Stimulated activated CD4-positive, alpha-beta T cell treated with anti-CD3 and anti-CD28 coated beads, Interleukin-12 subunit alpha, Interleukin-12 subunit beta, amount 100 ng/mL, for 4 hours (primary cell): Measurements from ENCODE around the gene LRIF1.
A peak's percentile ranks its signal among the peaks of the same experiment; 100 is the strongest.
"Not testable (repeated sequence)": the region's sequence is repeated elsewhere in the genome, so short reads cannot be mapped to it uniquely, and the experiment has no call there.

Experiments
- DNase-seq: peaks from one replicate; pipeline ENCODE4 v3.0.0-alpha.2; 2020

LRIF1 gene, protein sequence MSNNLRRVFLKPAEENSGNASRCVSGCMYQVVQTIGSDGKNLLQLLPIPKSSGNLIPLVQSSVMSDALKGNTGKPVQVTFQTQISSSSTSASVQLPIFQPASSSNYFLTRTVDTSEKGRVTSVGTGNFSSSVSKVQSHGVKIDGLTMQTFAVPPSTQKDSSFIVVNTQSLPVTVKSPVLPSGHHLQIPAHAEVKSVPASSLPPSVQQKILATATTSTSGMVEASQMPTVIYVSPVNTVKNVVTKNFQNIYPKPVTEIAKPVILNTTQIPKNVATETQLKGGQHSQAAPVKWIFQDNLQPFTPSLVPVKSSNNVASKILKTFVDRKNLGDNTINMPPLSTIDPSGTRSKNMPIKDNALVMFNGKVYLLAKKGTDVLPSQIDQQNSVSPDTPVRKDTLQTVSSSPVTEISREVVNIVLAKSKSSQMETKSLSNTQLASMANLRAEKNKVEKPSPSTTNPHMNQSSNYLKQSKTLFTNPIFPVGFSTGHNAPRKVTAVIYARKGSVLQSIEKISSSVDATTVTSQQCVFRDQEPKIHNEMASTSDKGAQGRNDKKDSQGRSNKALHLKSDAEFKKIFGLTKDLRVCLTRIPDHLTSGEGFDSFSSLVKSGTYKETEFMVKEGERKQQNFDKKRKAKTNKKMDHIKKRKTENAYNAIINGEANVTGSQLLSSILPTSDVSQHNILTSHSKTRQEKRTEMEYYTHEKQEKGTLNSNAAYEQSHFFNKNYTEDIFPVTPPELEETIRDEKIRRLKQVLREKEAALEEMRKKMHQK

DNA sequence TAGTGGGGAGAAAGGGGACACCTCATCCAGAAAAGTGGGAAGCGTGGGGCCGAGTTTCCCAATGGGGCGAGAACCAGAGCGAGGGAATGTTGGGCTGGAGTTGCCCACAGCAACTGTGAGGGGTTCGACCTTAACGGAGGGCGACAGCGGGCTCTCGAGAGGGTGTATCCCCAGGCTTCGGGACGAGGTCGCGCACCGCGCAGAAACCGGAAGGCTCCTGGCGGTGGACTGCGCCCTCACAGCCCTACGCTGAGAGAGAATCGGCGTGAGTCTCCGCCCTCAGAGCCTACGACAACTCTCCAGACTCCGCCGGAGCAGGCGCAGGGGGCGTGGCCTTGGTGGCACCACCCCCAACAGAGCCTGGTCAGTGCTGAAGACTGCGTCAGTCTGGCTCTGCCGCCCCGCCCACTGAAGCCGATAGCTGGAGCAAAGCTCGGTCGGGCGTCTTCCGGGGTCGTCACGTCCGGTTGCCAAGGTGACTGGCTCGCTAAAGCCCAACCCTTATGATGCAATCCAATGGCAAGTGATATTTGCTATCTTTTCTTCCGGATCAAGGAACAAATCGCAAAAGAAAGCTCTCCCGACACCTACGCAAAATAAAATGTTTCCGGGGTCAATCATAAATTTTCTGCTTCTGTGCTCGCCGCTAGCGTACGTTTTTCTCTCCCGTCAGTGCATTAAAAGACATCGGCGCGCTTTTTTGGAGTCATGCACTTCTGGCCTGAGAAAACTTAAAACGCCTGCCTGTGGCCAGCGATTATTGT, at the start of gene LRIF1:
Gene LRIF1, minus strand, starts transcription at position 232 of the 764 bp plus-strand sequence. CDS start 234 bp downstream, outside the sequence.
- peak; percentile 99 for DNase-seq

DNA sequence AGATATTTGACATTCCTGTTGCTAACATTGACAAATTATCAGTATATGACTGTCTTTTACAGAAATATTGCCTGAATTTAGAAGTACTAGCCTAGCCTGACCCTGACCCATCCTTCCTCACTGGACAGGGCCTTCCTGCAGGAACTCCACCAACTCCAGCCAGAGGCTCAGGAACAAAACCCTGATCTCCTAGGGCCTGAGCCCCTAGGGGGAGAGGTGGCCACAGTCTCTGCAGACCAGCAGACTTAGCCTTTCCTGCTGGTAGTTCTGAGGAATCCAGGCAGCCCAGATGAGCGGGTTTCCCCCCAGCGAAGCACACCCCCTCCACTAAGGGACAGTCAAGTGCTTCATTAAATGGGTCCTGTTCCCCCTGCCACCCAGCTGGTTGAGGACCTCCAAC, 44.3 kb upstream of the LRIF1 start:
- no peak for DNase-seq

DNA sequence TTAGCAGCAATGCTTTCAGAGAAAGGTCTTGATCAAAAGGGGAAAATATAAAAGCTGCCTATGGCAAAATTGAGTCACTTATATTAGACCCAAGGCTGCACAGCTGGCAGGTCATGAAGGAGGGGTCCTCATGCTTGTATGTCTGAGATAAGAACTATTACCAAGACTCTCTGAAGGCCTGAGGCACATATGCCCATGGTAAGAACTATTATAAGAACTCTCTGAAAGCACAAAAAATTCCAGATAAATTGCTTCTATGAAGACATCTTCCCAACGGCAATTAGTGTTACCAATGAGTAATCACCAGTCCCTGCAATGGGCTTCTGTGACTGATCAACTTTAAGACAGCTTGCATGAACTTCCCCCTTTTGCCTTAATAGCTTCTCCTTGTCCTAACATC, 42.8 kb upstream of the LRIF1 start:
- no peak for DNase-seq

DNA sequence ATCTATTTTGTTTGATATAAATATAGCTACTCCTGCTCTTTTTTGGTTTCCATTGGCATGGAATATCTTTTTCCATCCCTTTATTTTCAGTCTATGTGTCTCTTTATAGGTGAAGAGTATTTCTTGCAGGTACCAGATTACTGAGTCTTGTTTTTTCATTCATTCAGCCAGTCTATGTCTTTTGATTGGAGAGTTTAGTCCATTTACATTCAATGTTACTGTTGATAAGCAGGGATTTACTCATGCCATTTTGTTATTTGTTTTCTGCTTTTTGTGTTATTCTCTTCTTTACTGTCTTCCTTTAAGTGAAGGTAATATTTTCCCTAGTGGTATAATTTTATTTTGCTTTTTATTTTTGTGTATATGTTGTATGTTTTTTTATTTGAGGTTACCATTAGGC, 35.9 kb upstream of the LRIF1 start:
- not testable (repeated sequence) for DNase-seq

DNA sequence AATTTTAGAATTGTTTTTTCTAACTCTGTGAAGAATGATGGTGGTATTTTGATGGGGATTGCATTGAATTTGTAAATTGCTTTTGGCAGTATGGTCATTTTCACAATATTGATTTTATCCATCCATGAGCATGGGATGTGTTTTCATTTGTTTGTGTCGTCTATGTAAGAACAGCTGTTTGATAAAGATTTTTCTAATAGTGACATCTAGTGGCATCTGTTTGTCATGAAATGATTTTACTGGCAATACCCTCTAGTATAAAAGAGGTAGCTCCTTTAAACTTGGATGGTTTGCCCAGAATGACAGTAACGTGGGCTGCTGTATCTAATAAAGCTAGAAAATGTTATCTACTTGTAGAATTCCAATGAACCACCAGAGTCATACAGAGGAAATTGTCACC, 28.6 kb upstream of the LRIF1 start:
- DNase-seq = not testable (repeated sequence)

DNA sequence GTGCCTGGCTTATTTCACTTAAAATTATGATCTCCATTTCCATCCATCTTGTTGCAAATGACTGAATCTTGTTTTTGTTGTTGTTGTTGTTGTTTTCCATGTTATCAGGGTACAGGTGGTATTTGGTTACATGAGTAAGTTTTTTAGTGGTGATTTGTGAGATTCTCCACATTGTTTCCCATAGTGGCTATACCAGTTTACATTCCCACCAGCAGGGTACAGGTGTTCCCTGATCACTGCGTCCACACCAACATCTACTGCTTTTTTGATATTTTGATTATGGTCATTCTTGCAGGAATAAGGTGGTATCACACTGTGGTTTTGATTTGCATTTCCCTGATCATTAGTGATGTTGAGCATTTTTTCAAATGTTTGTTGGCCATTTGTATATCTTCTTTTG, 27.6 kb upstream of the LRIF1 start:
- not testable (repeated sequence) for DNase-seq

DNA sequence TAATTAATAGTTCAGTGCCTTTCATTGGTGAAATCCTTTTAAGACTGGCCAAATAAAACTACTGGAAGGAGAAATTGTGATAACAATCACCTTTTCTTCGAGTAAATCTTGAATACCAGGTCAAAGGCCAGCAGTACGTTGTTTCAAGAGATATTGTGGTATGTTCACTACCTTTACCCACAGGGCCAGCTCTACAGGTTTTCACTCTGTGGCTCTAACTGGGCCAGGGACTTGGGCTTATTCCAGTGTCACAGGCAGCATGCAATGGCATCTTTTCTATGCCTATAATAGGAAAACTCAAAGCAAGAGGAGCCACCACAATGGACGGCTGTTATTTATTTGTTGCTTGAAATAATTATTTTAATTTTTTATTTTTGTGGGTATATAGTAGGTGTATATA, 26.8 kb upstream of the LRIF1 start:
- no peak for DNase-seq

DNA sequence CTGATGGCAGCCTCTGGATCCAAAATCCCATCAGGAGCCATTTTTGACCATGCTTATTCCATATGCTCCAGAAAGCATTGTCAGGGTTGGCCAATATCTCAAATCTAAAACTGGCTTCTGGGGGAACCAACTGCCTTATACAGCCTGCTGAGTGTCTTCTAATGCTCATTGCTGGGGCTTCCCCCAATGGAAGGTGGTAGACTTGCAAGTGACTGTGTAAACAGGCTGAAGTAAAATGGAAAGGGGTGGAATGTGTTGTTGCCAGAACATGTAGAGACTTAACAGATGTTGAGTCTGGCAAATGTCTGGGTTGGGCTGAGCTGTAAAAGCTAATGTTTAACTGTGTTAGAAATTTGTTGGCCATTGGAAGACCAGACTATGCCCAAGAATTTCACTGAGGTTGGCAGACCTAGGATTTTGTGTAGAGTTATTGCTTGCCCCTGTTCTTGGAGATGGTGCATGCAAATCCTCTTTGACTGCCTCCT, 22.7 kb upstream of the LRIF1 start:
- no peak for DNase-seq

DNA sequence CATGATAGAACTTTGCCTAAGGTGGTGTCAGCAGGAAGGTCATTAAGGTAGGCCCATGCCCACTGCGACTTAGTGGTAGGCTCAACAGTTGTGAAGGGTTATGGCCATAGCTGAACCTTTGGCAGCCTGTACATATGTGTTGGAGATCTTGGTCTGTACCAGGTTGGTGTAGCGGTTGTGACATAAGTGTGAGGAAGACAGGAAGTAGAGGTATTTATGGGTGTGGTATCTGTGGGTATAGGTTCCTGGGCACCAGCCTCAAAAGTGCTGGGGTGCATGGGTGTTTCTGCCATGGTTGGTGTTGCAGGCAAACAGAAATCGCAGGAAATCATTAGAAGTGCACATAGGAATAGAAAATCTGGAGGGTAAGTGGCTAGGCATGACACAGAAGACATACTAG, 18.6 kb upstream of the LRIF1 start:
- DNase-seq = no peak

DNA sequence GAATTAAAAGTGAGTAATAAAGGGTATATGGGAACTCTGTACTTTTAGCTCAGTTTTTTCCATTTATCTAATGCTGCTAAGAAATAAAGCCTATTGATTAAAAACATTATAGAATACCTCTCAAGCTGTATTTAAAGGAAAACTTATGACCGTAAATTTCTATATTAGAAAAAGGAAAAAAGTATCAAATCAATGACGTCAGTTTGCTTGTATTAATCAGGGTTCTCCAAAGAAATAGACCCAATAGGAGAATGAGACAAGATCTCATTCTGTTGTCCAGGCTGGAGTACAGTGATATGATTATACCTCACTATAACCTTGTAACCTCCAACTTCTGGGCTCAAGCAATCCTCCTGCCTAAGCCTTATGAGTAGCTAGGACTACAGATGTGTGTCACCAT, 15.4 kb upstream of the LRIF1 start:
- DNase-seq = no peak

DNA sequence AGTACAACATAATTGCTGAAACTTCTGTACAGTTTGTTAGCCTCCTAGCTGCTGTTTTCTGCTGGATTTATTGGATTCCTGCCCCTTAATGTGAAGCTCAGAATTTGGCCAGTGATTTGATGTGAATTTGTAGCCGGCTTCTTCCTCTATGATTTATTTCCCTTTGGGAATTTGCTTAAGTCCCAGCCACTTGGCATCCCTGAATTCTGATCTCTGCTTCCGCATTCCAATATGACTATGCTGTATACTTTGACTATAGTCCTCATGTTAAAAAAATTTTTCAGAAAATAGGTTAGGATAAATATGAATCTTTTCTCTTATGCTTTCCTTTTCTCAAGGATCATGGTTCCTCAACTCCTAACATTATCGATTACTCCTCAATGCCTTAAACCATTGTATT, 12.4 kb upstream of the LRIF1 start:
- DNase-seq = no peak

DNA sequence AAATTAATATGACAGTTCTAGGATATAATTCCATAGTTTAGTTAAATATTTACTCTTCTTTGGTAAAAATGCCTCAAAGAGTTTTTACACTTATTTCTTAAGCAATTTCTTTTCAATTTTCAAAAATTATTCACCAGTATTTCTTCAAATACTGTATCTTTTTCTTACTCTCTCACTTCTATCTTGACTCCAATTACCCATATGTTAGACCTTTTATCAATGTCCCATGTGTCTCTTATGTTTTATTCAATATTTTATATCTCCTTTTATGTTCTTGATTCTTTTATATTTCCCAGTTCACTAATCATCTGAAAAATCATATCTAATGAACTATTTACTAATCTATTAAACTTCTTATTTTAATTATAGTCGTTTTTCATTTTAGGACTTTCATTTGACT, 11.5 kb upstream of the LRIF1 start:
- no peak for DNase-seq

DNA sequence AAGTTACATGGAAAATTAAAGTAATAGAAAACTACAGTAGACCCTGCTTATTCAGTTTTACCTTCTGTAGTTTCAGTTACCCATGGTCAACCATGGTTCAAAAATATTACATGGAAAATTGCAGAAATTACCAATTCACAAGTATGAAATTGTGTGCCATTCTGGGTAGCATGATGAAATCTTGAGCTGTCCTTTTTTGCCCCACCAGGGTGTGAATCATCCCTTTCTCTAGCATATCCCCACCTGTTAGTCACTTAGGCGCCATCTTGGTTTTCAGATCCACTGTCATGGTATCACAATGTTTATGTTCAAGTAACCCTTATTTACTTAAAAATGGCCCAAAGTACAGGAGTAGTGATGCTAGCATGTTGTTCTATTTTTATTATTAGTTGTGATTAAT, 3.5 kb upstream of the LRIF1 start:
- no peak for DNase-seq

DNA sequence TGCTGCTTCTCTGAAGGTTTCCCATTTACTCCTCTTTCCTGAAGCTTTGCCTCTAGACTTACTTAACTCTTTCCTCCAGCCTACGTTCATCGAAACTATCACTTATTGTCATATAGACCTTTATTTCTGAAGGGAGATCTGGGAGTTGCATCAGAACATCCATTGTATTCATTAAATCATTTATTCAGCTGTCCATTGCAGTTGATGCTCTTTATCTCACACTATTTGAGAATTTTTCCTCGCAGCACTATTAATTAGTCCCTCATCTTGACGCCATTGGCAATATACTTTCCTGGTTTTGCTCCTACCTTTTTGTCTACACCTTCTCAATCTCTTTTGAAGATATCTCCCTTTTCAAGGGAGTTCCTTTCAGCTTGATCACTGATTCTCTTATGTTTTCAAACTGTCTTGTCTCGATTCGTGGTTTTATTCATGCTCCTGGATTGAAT, 757 bp upstream of the LRIF1 start:
- no peak for DNase-seq

DNA sequence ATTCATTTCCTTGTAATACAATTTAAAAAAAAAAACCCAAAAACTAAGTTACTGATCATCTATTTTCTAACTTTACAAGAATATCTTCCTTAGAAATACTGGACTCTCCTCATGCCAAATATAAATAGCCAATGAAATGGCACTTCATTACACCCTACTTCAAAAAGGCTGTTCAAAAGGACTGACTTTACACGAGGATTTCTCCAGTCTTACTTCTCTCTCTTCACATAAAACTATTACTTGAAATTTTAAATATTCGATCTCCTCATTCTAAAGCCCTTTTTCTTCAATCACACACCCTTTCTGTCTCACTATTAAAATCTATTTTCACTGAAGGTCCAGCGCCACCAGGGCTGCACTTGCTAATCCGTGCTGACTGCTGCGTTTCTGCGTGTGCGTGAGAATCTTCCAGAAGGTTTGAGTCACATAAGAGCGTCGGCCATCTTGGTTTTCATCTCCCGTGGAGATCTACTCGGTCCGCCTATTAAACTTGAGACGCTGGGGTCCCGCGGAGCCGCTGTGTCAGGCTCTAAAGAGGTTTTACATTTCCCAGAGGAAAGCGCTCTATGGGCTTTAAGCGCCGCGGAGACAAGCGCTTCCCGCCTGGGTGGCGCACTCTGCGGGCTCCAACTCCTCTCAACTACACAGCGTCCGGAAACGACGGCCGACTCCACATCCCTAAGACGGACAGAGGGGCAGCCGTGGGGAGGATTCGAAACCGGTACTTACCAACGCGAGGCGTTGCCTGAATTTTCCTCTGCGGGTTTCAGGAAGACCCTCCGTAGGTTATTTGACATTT, 631 bp downstream of the LRIF1 start:
- peak; percentile 44 for DNase-seq

DNA sequence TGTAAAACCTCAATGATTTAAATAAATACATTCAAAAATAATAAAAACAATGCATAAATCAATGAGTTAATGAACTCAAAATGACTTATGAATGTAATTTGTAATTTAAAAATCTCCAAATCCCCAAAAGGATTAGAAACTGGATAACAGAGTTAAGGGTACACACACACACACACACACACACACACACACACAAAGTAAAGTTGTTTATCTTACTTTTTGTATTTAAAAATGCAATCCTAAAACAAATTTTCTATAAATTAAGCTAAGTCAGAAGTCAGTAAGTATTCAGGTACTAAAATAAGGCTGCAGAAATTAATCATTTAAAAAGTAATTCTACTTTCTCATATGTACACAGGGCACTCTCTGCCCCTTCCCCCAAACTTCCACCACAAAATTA, 1.8 kb downstream of the LRIF1 start:
- DNase-seq = no peak

DNA sequence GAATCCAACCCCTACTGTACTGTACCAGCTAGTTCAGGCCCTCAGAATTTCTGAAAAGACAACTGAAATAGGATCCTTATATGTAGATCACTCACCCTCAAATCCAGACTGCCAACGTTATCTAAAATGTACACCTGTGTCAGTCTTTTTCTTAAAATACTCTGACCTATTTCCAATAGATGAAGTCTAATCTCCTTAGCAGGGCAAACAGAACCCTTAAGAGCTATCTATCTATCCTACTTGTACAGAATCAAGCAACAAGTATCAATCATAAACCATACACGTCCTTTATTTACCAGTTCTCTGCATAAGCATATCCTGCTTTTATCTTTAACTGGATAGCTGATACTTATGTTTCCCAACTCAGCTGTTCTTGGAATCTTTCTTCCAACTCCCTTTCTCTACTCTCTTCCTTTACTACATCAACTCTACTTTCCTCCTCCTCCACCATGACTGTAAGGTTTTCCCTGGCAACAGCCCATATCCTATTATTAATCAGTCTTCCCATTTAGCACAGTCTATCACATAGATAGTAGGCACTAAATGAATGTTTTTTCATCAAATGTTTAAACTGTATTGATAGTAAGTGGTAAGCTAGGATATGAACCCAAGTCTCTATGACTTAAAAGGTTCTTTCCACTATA, 2.8 kb downstream of the LRIF1 start:
- DNase-seq = no peak

DNA sequence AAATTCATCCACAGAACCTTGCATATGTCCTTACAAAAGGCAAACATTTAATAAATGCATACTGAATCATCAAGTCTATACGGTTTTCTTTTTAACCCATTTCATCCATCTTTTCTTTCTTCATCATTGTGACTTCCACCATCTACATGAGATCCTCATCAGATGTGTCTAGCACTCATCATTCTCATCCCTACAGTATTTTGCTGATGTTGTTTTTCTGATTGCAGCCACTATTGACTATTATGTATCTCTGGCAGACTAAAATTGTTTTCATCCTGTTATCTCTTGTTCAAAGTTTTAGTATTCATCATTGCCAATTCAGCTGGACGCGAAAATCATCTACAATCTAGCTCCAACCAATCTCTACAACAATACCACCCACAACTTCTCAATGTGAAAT, 5.9 kb downstream of the LRIF1 start:
- DNase-seq = no peak

DNA sequence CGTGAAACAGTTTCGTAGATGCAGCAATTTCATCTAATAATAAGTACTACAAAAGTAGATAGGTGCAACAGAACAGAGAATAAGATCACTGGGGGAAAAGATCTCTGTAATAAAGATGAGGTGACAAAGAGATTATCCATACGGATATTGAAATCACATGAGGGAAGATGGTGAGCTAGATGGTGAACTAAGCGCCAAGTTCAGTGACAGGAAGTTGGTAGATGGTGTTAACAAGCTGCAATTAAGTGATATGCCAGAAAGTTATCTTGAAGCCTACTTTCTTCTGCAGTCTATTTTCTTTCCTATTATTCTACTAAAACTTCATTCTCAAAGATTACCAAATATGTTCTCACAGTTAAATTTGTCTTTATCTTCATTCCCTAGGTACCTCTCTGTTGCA, 7.1 kb downstream of the LRIF1 start:
- DNase-seq = no peak

DNA sequence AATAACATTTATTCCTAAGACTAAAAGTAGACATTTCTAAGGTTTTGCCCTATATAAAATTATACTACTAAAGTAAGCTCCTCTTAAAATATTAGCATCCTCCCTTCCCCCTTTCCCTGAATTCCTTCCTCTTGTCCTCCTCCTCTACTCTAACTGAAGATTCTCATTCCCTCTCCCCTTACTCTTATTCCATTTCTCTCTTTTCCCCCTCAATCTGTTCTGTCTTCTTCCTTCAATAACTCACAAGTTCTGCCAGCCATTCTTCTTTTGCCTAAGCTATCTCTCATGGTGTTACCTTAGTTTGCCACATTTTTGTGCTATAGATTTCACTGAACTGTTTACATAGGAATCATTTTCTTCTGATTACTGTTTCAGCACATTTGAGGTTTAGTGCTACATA, 10.7 kb downstream of the LRIF1 start:
- no peak for DNase-seq

DNA sequence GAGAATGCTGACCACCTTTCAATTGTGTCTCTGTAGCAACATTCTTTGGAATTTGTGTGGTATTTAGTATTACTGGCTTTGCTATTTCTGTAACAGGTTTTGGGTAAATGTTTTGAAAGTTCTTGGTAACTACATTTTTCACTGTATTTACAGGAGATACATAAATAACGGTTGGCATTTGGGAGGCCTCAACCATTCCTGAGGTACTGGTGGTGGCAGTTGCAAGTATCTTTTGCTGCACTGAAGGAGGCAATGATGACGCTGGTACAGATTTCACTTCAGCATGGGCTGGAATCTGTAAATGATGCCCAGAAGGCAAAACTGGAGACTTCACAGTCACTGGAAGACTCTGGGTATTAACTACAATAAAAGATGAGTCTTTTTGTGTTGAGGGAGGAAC, 11.7 kb downstream of the LRIF1 start:
- no peak for DNase-seq

DNA sequence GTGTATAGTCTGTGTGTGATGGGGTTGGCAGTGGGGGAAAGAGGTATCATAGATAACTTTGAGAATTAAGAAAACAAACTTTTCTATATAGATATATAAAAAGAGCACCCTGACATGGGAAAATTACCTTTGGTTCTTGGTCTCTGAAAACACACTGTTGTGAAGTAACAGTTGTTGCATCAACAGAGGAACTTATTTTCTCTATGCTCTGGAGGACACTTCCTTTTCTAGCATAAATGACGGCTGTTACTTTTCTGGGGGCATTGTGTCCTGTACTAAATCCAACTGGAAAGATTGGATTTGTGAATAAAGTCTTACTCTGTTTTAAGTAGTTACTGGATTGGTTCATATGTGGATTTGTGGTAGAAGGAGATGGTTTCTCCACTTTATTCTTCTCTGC, 12.6 kb downstream of the LRIF1 start:
- no peak for DNase-seq
